ENCODE measurements around the gene WDR89.
"Not testable (repeated sequence)": the region's sequence is repeated elsewhere in the genome, so short reads cannot be mapped to it uniquely, and the experiment has no call there.

The WDR89 gene

GRCh38 chr14:63594455-63595372 lies 47.0 kb downstream of the WDR89 start:
- DNase-seq, result no peak

- not testable (repeated sequence) for DNase-seq
Measured at GRCh38 chr14:63583046-63583445, 58.6 kb downstream of the WDR89 start.

GRCh38 chr14:63581491-63581890 lies 60.2 kb downstream of the WDR89 start:
- no peak for DNase-seq

- DNase-seq, result no peak
Measured at GRCh38 chr14:63578300-63578699, 63.4 kb downstream of the WDR89 start.

GRCh38 chr14:63573581-63573980 lies 68.1 kb downstream of the WDR89 start:
- no peak for DNase-seq

GRCh38 chr14:63565448-63565847 lies 76.2 kb downstream of the WDR89 start:
- no peak for DNase-seq

GRCh38 chr14:63564318-63564717 lies 77.4 kb downstream of the WDR89 start:
- DNase-seq, result no peak

DNA sequence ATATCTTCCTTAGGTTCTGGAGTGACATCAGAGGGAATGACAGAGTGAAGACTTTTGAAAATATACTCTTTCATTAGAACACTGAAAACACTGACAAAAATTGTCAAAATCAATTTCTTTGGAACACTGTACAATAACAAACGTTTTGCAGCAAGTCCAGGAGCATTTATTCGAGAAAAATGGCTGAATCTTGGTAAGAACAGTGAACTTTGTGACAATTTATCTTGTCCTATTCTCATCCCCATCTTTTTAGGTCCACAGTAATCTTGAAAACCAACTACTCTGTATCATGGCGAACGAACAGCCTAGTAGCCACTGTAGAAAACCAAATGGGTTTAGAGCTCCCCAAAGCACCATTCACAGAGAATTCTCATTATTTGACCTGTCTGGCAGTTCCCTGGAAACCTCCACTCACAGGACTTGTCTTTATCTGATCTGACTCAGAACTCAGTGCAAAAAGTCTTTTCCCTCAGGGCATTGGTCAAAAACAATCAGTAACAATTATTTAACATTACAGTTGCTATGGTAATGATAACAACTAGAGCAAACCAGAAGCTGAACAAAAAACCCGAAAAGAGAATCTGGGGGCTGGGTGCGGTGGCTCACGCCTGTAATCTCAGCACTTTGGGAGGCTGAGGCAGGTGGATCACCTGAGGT lies 78.2 kb downstream of the WDR89 start:
- no peak for DNase-seq

DNA sequence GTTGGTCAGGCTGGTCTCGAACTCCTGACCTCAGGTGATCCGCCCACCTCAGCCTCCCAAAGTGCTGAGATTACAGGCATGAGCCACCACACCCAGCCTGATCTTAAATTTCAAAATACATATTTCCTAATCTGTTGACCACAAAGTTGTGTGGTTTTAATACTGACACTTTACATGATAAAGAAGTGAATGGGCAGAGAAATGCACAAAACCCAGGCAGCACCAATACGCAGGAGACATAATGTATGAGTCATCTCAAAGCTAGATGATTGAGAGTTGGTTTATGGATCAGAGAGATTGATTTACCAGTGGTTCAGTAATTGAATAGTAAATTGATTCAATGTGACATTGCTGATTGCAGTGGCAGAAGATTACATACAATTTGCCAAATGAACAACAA lies 79.3 kb downstream of the WDR89 start:
- no peak for DNase-seq

DNA sequence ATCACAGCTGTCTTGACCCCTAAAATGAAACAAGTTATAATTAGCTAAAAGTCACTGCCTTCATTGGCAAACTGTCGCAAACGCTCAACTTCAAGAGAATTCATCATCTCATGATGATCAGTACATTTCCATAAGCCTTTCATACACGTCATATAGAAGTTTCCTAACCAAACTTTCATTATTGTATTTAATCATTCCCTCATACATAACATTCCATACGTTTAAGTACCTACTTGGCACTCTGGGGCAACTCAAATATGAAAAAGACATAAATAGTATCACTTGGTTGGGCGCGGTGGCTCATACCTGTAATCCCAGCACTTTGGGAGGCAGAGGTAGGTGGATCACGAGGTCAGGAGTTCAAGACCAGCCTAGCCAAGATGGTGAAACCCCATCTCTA lies 86.1 kb downstream of the WDR89 start:
- no peak for DNase-seq

DNA sequence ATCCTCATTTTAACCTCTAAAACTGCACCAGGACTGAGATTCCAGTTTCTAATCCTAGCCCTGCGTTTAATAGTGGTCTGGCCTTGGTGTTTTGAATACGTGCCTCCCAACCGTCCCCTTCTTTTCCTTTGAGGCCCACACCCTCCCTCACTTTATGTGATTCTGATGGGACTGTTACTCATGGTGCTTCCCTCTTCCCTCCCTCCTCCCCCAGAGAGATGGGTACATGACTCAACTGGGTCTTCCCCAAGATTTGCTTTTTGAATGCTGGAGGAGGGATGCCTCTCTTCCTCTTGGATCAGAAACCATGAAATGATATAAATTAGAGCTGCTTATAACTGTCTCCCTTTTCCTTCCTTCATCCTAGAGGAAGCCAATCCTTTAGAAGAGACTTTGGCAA lies 90.3 kb downstream of the WDR89 start:
- no peak for DNase-seq

DNA sequence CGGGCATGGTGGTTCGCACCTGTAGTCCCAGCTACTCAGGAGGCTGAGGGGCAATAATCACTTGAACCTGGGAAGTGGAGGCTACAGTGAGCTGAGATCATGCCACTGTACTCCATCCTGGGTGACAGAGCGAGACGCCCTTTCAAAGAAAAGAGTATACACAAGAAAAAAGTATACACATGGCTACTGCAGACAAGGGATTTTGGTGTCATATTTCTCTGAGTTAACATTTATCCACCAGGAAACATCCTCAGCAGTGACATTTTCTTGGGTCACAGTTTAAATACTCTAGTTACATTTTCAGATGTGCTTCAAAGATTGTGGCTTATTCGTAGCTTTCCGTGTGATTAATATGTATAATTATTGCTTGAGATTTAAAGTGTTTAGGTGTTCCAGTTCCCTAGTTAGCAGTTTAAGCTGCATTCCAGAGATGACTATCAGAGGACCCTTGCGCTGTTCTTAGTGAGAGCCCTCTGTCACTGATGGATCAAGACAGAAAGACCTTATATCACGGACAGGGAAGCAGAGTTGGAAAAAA lies 93.8 kb downstream of the WDR89 start:
- DNase-seq, result no peak

Data from T-helper 1 cell (primary cell).